ENCODE measurements around the gene CA10.

DNA sequence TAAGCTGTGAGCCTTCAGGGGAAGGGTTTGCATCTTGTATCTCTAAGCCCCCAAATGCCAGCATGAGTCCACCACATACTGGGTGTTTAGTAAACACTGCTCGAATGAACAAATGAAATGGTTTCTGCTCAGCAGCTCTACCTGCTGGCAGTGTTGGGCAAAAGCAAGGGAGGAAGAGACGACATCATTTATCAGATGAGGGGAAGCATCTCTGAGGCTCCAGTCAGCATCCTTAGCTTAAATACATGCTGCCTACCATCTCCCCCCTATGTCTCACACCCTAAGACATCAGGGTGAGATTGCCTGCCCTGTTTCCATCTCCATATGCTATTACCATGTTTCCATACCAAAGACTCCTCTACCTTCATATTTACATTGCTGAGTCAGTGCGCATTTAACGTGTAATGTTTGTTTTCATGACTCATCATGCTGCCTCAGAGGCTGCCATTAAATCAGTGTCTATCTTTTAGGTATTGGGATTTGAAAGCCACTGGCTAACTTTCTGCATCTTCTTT, 518.3 kb downstream of the CA10 start:
- TF ChIP-seq ZNF589 (CRISPR knock-in tag; IDR thresholded peaks at IDR 0.05; ENCODE audit: low read depth) = no peak
- TF ChIP-seq, protein P1, sequence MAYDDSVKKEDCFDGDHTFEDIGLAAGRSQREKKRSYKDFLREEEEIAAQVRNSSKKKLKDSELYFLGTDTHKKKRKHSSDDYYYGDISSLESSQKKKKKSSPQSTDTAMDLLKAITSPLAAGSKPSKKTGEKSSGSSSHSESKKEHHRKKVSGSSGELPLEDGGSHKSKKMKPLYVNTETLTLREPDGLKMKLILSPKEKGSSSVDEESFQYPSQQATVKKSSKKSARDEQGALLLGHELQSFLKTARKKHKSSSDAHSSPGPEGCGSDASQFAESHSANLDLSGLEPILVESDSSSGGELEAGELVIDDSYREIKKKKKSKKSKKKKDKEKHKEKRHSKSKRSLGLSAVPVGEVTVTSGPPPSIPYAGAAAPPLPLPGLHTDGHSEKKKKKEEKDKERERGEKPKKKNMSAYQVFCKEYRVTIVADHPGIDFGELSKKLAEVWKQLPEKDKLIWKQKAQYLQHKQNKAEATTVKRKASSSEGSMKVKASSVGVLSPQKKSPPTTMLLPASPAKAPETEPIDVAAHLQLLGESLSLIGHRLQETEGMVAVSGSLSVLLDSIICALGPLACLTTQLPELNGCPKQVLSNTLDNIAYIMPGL (CRISPR knock-in tag; IDR thresholded peaks at IDR 0.05) = no peak
- peak; percentile 36 to 52 (median 44); a peak in 5 of 6 replicates for TF ChIP-seq CTCF (IDR thresholded peaks at IDR 0.05 in 2 of 3, conservative IDR thresholded peaks at IDR 0.05 in 1 of 3; ENCODE audit: insufficient read depth in 2 of 3, low read depth in 1 of 3, low read length in 3 of 3)
- TF ChIP-seq ELF4 (CRISPR knock-in tag; IDR thresholded peaks at IDR 0.05) = no peak
- no peak for TF ChIP-seq ZC3H8 (IDR thresholded peaks at IDR 0.05)
- no peak for TF ChIP-seq RNF2 (IDR thresholded peaks at IDR 0.05)
- no peak for TF ChIP-seq ZNF212 (CRISPR knock-in tag; IDR thresholded peaks at IDR 0.05)
- TF ChIP-seq, protein P2, sequence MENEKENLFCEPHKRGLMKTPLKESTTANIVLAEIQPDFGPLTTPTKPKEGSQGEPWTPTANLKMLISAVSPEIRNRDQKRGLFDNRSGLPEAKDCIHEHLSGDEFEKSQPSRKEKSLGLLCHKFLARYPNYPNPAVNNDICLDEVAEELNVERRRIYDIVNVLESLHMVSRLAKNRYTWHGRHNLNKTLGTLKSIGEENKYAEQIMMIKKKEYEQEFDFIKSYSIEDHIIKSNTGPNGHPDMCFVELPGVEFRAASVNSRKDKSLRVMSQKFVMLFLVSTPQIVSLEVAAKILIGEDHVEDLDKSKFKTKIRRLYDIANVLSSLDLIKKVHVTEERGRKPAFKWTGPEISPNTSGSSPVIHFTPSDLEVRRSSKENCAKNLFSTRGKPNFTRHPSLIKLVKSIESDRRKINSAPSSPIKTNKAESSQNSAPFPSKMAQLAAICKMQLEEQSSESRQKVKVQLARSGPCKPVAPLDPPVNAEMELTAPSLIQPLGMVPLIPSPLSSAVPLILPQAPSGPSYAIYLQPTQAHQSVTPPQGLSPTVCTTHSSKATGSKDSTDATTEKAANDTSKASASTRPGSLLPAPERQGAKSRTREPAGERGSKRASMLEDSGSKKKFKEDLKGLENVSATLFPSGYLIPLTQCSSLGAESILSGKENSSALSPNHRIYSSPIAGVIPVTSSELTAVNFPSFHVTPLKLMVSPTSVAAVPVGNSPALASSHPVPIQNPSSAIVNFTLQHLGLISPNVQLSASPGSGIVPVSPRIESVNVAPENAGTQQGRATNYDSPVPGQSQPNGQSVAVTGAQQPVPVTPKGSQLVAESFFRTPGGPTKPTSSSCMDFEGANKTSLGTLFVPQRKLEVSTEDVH (IDR thresholded peaks at IDR 0.05; ENCODE audit: low read depth, partially characterized antibody) = no peak
- TF ChIP-seq HDGF (IDR thresholded peaks at IDR 0.05) = no peak
- TF ChIP-seq ZNF140 (CRISPR knock-in tag; IDR thresholded peaks at IDR 0.05) = no peak
- TF ChIP-seq, protein P3, sequence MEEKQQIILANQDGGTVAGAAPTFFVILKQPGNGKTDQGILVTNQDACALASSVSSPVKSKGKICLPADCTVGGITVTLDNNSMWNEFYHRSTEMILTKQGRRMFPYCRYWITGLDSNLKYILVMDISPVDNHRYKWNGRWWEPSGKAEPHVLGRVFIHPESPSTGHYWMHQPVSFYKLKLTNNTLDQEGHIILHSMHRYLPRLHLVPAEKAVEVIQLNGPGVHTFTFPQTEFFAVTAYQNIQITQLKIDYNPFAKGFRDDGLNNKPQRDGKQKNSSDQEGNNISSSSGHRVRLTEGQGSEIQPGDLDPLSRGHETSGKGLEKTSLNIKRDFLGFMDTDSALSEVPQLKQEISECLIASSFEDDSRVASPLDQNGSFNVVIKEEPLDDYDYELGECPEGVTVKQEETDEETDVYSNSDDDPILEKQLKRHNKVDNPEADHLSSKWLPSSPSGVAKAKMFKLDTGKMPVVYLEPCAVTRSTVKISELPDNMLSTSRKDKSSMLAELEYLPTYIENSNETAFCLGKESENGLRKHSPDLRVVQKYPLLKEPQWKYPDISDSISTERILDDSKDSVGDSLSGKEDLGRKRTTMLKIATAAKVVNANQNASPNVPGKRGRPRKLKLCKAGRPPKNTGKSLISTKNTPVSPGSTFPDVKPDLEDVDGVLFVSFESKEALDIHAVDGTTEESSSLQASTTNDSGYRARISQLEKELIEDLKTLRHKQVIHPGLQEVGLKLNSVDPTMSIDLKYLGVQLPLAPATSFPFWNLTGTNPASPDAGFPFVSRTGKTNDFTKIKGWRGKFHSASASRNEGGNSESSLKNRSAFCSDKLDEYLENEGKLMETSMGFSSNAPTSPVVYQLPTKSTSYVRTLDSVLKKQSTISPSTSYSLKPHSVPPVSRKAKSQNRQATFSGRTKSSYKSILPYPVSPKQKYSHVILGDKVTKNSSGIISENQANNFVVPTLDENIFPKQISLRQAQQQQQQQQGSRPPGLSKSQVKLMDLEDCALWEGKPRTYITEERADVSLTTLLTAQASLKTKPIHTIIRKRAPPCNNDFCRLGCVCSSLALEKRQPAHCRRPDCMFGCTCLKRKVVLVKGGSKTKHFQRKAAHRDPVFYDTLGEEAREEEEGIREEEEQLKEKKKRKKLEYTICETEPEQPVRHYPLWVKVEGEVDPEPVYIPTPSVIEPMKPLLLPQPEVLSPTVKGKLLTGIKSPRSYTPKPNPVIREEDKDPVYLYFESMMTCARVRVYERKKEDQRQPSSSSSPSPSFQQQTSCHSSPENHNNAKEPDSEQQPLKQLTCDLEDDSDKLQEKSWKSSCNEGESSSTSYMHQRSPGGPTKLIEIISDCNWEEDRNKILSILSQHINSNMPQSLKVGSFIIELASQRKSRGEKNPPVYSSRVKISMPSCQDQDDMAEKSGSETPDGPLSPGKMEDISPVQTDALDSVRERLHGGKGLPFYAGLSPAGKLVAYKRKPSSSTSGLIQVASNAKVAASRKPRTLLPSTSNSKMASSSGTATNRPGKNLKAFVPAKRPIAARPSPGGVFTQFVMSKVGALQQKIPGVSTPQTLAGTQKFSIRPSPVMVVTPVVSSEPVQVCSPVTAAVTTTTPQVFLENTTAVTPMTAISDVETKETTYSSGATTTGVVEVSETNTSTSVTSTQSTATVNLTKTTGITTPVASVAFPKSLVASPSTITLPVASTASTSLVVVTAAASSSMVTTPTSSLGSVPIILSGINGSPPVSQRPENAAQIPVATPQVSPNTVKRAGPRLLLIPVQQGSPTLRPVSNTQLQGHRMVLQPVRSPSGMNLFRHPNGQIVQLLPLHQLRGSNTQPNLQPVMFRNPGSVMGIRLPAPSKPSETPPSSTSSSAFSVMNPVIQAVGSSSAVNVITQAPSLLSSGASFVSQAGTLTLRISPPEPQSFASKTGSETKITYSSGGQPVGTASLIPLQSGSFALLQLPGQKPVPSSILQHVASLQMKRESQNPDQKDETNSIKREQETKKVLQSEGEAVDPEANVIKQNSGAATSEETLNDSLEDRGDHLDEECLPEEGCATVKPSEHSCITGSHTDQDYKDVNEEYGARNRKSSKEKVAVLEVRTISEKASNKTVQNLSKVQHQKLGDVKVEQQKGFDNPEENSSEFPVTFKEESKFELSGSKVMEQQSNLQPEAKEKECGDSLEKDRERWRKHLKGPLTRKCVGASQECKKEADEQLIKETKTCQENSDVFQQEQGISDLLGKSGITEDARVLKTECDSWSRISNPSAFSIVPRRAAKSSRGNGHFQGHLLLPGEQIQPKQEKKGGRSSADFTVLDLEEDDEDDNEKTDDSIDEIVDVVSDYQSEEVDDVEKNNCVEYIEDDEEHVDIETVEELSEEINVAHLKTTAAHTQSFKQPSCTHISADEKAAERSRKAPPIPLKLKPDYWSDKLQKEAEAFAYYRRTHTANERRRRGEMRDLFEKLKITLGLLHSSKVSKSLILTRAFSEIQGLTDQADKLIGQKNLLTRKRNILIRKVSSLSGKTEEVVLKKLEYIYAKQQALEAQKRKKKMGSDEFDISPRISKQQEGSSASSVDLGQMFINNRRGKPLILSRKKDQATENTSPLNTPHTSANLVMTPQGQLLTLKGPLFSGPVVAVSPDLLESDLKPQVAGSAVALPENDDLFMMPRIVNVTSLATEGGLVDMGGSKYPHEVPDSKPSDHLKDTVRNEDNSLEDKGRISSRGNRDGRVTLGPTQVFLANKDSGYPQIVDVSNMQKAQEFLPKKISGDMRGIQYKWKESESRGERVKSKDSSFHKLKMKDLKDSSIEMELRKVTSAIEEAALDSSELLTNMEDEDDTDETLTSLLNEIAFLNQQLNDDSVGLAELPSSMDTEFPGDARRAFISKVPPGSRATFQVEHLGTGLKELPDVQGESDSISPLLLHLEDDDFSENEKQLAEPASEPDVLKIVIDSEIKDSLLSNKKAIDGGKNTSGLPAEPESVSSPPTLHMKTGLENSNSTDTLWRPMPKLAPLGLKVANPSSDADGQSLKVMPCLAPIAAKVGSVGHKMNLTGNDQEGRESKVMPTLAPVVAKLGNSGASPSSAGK (IDR thresholded peaks at IDR 0.05) = no peak
- TF ChIP-seq BRF2 (IDR thresholded peaks at IDR 0.05; ENCODE audit: borderline replicate concordance, insufficient read depth, insufficient read length) = no peak

Data from K562 (cell line).